Hepatocyte (in vitro differentiated cells): Measurements from ENCODE around the gene ALPK1.

Source experiments
- EZH2 ChIP-seq: fragments of 200-600 bp; sonication (generic); IDR thresholded peaks from 2 replicates; pipeline ENCODE4 v1.6.1; 2016; ENCODE audit warnings: antibody characterized with exemption, mild to moderate bottlenecking, borderline replicate concordance
- EZH2phosphoT487 ChIP-seq: fragments of 200-600 bp; sonication (generic); IDR thresholded peaks from one replicate; pipeline ENCODE4 v1.6.1; 2018; ENCODE audit warnings: antibody characterized with exemption, mild to moderate bottlenecking, low read depth, moderate library complexity; ENCODE audit not compliant: unreplicated experiment, severe bottlenecking
- TF ChIP-seq, protein P1 (sequence below): fragments of 200-600 bp; sonication (generic); IDR thresholded peaks from 2 replicates; pipeline ENCODE4 v1.5.1; 2016; ENCODE audit warnings: antibody characterized with exemption, mild to moderate bottlenecking; ENCODE audit not compliant: poor library complexity

DNA sequence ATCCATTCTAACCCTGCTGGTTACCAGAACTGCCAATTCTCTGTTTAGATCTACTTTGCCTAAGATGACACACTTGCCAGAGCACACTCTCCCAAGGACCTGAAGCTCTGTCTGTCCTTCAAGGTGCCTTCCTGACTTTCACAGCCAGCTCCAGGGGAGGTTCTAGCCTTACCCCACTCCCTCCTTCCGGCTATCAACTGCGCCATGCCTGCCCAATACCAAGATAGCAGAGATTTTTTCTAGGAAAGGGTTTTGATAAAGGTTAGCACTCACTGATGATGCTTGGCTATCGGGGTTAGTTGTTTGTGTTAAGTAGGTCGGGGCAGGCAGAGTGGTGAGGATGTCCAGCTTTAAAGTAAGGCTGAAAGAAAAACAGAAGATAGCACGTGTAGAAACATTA is 14.3 kb downstream of the ALPK1 start:
- TF ChIP-seq, protein P1, sequence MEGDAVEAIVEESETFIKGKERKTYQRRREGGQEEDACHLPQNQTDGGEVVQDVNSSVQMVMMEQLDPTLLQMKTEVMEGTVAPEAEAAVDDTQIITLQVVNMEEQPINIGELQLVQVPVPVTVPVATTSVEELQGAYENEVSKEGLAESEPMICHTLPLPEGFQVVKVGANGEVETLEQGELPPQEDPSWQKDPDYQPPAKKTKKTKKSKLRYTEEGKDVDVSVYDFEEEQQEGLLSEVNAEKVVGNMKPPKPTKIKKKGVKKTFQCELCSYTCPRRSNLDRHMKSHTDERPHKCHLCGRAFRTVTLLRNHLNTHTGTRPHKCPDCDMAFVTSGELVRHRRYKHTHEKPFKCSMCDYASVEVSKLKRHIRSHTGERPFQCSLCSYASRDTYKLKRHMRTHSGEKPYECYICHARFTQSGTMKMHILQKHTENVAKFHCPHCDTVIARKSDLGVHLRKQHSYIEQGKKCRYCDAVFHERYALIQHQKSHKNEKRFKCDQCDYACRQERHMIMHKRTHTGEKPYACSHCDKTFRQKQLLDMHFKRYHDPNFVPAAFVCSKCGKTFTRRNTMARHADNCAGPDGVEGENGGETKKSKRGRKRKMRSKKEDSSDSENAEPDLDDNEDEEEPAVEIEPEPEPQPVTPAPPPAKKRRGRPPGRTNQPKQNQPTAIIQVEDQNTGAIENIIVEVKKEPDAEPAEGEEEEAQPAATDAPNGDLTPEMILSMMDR = no peak
- no peak for TF ChIP-seq EZH2phosphoT487
- no peak for TF ChIP-seq EZH2
